ENCODE data around the gene DMTF1. TPM values are rescaled to one million over a fixed set of nuclear protein-coding genes. Genes with fewer than 3 reads are reported as not detected.
"Not testable (repeated sequence)": the region's sequence is repeated elsewhere in the genome, so short reads cannot be mapped to it uniquely, and the experiment has no call there.

DMTF1 gene
- polyA plus RNA-seq, 3 donors: 4.9 to 108 (median 8.3) TPM

GRCh38 chr7:87113077-87113476 is 39.2 kb upstream of the DMTF1 start:
- H3K27me3 Mint-ChIP-seq (ENCODE audit: low read depth in 3 of 3): peaks cover 0 to 2% (median 0%) of the 10 kb centered on the region in 3 donors
- intact Hi-C loops (cut with micrococcal nuclease): no loop called here
- Histone ChIP-seq H3K36me3 (replicated peaks in 1 of 2; ENCODE audit: control insufficient read depth in 1 of 2, insufficient read depth in 2 of 2, low read length in 2 of 2) (no peaks in the 10 kb centered on the region), H3K4me1 (ENCODE audit: control insufficient read depth in 1 of 2, insufficient read depth in 2 of 2, low read length in 2 of 2) (no peaks in the 10 kb centered on the region), H3K79me2 (ENCODE audit: insufficient read depth, low read length) (no peaks in the 10 kb centered on the region), H4K20me1 (ENCODE audit: insufficient read depth, low read length) (no peaks in the 10 kb centered on the region), H3K4me2 (replicated peaks; ENCODE audit: extremely low read depth, low read length, poor library complexity, severe bottlenecking) (no peak overlapping the region), H3K9me3 (replicated peaks in 1 of 2; ENCODE audit: control insufficient read depth in 1 of 2, insufficient read depth in 1 of 2, low read length in 2 of 2) (peaks cover 3 to 8% of the 10 kb centered on the region in 2 donors), H3K27me3 (ENCODE audit: control insufficient read depth in 2 of 2, insufficient read depth in 2 of 2, low read length in 2 of 2) (no peaks in the 10 kb centered on the region), H3K4me3 (replicated peaks in 1 of 3; ENCODE audit: low read depth in 2 of 3, low read length in 3 of 3) (no peak overlapping the region), H3K9ac (ENCODE audit: insufficient read depth, low read length, poor library complexity, severe bottlenecking) (no peak overlapping the region), H3K27ac (ENCODE audit: low read depth in 1 of 2, low read length in 2 of 2) (no peak overlapping the region), H2AFZ (ENCODE audit: insufficient read depth, low read depth, low read length, poor library complexity, severe bottlenecking) (no peak overlapping the region)
- H3K9me3 Mint-ChIP-seq: peaks cover 10 to 21% (median 13%) of the 10 kb centered on the region in 7 donors
- no peaks in the 10 kb centered on the region for H3K36me3 Mint-ChIP-seq
- no peak overlapping the region for H3K27ac Mint-ChIP-seq
- WGBS (ENCODE audit: insufficient coverage): no CpG with 5 or more reads among the region's 1 CpG
- no peaks in the 10 kb centered on the region for H3K4me1 Mint-ChIP-seq
- DNase-seq: no peak
- TF ChIP-seq CTCF (IDR thresholded peaks at IDR 0.05): no peak
- H3K4me3 Mint-ChIP-seq: no peak overlapping the region

GRCh38 chr7:87113904-87114303 is 38.3 kb upstream of the DMTF1 start:
- H3K27me3 Mint-ChIP-seq (ENCODE audit: low read depth in 3 of 3); H3K4me1 ChIP-seq (ENCODE audit: control insufficient read depth in 1 of 2, insufficient read depth in 2 of 2, low read length in 2 of 2); H2AFZ ChIP-seq (ENCODE audit: insufficient read depth, low read depth, low read length, poor library complexity, severe bottlenecking); intact Hi-C loops (cut with micrococcal nuclease); H3K4me1 Mint-ChIP-seq; H3K9me3 ChIP-seq (replicated peaks in 1 of 2; ENCODE audit: control insufficient read depth in 1 of 2, insufficient read depth in 1 of 2, low read length in 2 of 2); DNase-seq; H3K36me3 ChIP-seq (replicated peaks in 1 of 2; ENCODE audit: control insufficient read depth in 1 of 2, insufficient read depth in 2 of 2, low read length in 2 of 2); H3K36me3 Mint-ChIP-seq; H3K27me3 ChIP-seq (ENCODE audit: control insufficient read depth in 2 of 2, insufficient read depth in 2 of 2, low read length in 2 of 2); H3K27ac ChIP-seq (ENCODE audit: low read depth in 1 of 2, low read length in 2 of 2); H3K79me2 ChIP-seq (ENCODE audit: insufficient read depth, low read length); H3K9ac ChIP-seq (ENCODE audit: insufficient read depth, low read length, poor library complexity, severe bottlenecking); H3K4me3 ChIP-seq (replicated peaks in 1 of 3; ENCODE audit: low read depth in 2 of 3, low read length in 3 of 3); H3K4me2 ChIP-seq (replicated peaks; ENCODE audit: extremely low read depth, low read length, poor library complexity, severe bottlenecking); H4K20me1 ChIP-seq (ENCODE audit: insufficient read depth, low read length); H3K4me3 Mint-ChIP-seq; H3K27ac Mint-ChIP-seq: not testable (repeated sequence)
- peaks cover 10 to 21% (median 14%) of the 10 kb centered on the region in 7 donors for H3K9me3 Mint-ChIP-seq
- 80% methylated on average over 1 of the region's 3 CpGs for WGBS (ENCODE audit: insufficient coverage)

GRCh38 chr7:87115772-87116171 is 36.5 kb upstream of the DMTF1 start:
- H3K27me3 ChIP-seq (ENCODE audit: control insufficient read depth in 2 of 2, insufficient read depth in 2 of 2, low read length in 2 of 2); H3K79me2 ChIP-seq (ENCODE audit: insufficient read depth, low read length); H3K27ac Mint-ChIP-seq; intact Hi-C loops (cut with micrococcal nuclease); DNase-seq; H3K4me3 ChIP-seq (replicated peaks in 1 of 3; ENCODE audit: low read depth in 2 of 3, low read length in 3 of 3); H3K9ac ChIP-seq (ENCODE audit: insufficient read depth, low read length, poor library complexity, severe bottlenecking); H3K4me3 Mint-ChIP-seq; H2AFZ ChIP-seq (ENCODE audit: insufficient read depth, low read depth, low read length, poor library complexity, severe bottlenecking); H3K9me3 ChIP-seq (replicated peaks in 1 of 2; ENCODE audit: control insufficient read depth in 1 of 2, insufficient read depth in 1 of 2, low read length in 2 of 2); H3K36me3 ChIP-seq (replicated peaks in 1 of 2; ENCODE audit: control insufficient read depth in 1 of 2, insufficient read depth in 2 of 2, low read length in 2 of 2); H3K27me3 Mint-ChIP-seq (ENCODE audit: low read depth in 3 of 3); H3K4me1 Mint-ChIP-seq; H3K4me2 ChIP-seq (replicated peaks; ENCODE audit: extremely low read depth, low read length, poor library complexity, severe bottlenecking); H4K20me1 ChIP-seq (ENCODE audit: insufficient read depth, low read length); H3K36me3 Mint-ChIP-seq; H3K4me1 ChIP-seq (ENCODE audit: control insufficient read depth in 1 of 2, insufficient read depth in 2 of 2, low read length in 2 of 2); H3K27ac ChIP-seq (ENCODE audit: low read depth in 1 of 2, low read length in 2 of 2): not testable (repeated sequence)
- peaks cover 10 to 21% (median 14%) of the 10 kb centered on the region in 7 donors for H3K9me3 Mint-ChIP-seq
- no CpG with 5 or more reads among the region's 2 CpGs for WGBS (ENCODE audit: insufficient coverage)

All from CD14-positive monocyte (primary cell).